ENCODE results near the gene CLNK. TPM values are rescaled to one million over a fixed set of nuclear protein-coding genes. Genes with fewer than 3 reads are reported as not detected.

Gene CLNK
- total RNA-seq, 1 experiment from 2014 or later = not detected

- no peak for DNase-seq (ENCODE audit: low read depth, low spot score)
- in situ Hi-C loops (cut with HindIII; ENCODE audit: low pct_unique_long_range_greater_than_20kb, low sequenced_read_pairs) = no loop called here
Observed at GRCh38 chr4:10459305-10459704, 225.3 kb downstream of the CLNK start.

- no peak for DNase-seq (ENCODE audit: low read depth, low spot score)
- in situ Hi-C loops (cut with HindIII; ENCODE audit: low pct_unique_long_range_greater_than_20kb, low sequenced_read_pairs) = no loop called here
Observed at GRCh38 chr4:10458177-10458576, 226.4 kb downstream of the CLNK start.

GRCh38 chr4:10457255-10457801 lies 227.2 kb downstream of the CLNK start, which contains the start of gene ZNF518B:
Gene ZNF518B (minus strand): TSS chr4:10457426. CDS start chr4:10446328, 11,098 bp downstream.
- no peak for DNase-seq (ENCODE audit: low read depth, low spot score)
- in situ Hi-C loops (cut with HindIII; ENCODE audit: low pct_unique_long_range_greater_than_20kb, low sequenced_read_pairs) = no loop called here

GRCh38 chr4:10456595-10457254 lies 227.8 kb downstream of the CLNK start:
- no peak for DNase-seq (ENCODE audit: low read depth, low spot score)
- in situ Hi-C loops (cut with HindIII; ENCODE audit: low pct_unique_long_range_greater_than_20kb, low sequenced_read_pairs) = no loop called here

- DNase-seq (ENCODE audit: low read depth, low spot score) = no peak
- in situ Hi-C loops (cut with HindIII; ENCODE audit: low pct_unique_long_range_greater_than_20kb, low sequenced_read_pairs) = no loop called here
Observed at GRCh38 chr4:10456260-10456594, 228.3 kb downstream of the CLNK start.

- DNase-seq (ENCODE audit: low read depth, low spot score) = no peak
- in situ Hi-C loops (cut with HindIII; ENCODE audit: low pct_unique_long_range_greater_than_20kb, low sequenced_read_pairs) = no loop called here
Observed at GRCh38 chr4:10455133-10455532, 229.4 kb downstream of the CLNK start.

GRCh38 chr4:10454726-10455125 lies 229.8 kb downstream of the CLNK start:
- DNase-seq (ENCODE audit: low read depth, low spot score) = no peak
- in situ Hi-C loops (cut with HindIII; ENCODE audit: low pct_unique_long_range_greater_than_20kb, low sequenced_read_pairs) = no loop called here

GRCh38 chr4:10454121-10454520 lies 230.4 kb downstream of the CLNK start:
- DNase-seq (ENCODE audit: low read depth, low spot score) = no peak
- in situ Hi-C loops (cut with HindIII; ENCODE audit: low pct_unique_long_range_greater_than_20kb, low sequenced_read_pairs) = no loop called here

- in situ Hi-C loops (cut with HindIII; ENCODE audit: low pct_unique_long_range_greater_than_20kb, low sequenced_read_pairs) = no loop called here
- DNase-seq (ENCODE audit: low read depth, low spot score) = no peak
Observed at GRCh38 chr4:10448991-10449390, 235.6 kb downstream of the CLNK start.

- in situ Hi-C loops (cut with HindIII; ENCODE audit: low pct_unique_long_range_greater_than_20kb, low sequenced_read_pairs) = no loop called here
Observed at GRCh38 chr4:10442976-10443375, 241.6 kb downstream of the CLNK start.

GRCh38 chr4:10441512-10441911 lies 243.1 kb downstream of the CLNK start:
- in situ Hi-C loops (cut with HindIII; ENCODE audit: low pct_unique_long_range_greater_than_20kb, low sequenced_read_pairs) = no loop called here

More at GRCh38 chr4:10442976-10443375, 241.6 kb downstream of the CLNK start:
- DNase-seq (ENCODE audit: low read depth, low spot score) = no peak

GRCh38 chr4:10438924-10439323 lies 245.6 kb downstream of the CLNK start:
- in situ Hi-C loops (cut with HindIII; ENCODE audit: low pct_unique_long_range_greater_than_20kb, low sequenced_read_pairs) = no loop called here
- no peak for DNase-seq (ENCODE audit: low read depth, low spot score)

More at GRCh38 chr4:10441512-10441911, 243.1 kb downstream of the CLNK start:
- no peak for DNase-seq (ENCODE audit: low read depth, low spot score)

- in situ Hi-C loops (cut with HindIII; ENCODE audit: low pct_unique_long_range_greater_than_20kb, low sequenced_read_pairs) = no loop called here
- DNase-seq (ENCODE audit: low read depth, low spot score) = no peak
Observed at GRCh38 chr4:10437735-10438134, 246.8 kb downstream of the CLNK start.

Other genes with a start within 250 kb of the CLNK start
- gene ZNF518B, start 227.3 kb downstream of the CLNK start, total RNA-seq (2014; rRNA removed; shearing (Covaris generic)) = 19.6 and 22.5 TPM in 2 replicates